Measurements from ENCODE around the gene EIF1AD.
"Not testable (repeated sequence)": the region's sequence is repeated elsewhere in the genome, so short reads cannot be mapped to it uniquely, and the experiment has no call there.

Gene EIF1AD, protein sequence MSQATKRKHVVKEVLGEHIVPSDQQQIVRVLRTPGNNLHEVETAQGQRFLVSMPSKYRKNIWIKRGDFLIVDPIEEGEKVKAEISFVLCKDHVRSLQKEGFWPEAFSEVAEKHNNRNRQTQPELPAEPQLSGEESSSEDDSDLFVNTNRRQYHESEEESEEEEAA

DNA sequence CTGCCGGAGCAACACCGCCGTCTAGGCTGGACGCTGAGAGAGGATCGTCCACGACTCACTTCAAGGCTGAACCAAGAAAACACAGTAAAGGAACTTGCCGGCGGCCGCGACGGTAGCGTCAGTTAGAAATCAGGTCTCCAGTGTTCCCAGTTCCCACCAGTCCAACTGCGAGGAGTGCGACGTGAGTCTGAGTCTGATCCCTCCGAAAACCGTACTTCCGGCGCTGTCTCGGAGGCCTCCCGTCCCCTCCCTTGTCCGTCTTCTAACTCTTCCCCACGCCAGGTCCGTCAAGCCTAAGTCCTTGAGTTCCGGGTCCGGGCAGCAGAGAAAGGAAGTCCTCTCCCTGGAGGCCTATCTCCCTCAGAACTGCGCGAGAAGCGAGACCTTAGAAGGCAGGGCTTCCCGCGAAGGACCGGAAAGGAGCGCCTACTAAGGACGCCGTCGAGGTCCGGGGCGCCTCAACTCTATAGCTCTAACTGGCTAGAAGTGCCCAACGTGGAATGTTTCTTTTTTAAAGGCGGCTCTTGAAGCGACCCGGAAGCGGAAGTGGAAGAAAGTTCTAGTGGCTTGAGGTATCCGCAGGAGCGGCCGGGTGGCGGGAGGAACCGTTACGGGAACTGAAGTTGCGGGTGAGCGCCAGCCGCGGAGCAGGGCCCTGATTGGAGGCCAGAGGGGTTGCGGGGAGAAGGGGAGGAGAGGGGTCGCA, at the start of gene EIF1AD, which contains the start of gene BANF1:
TSS of gene EIF1AD (minus strand) at position 216 of the 706 bp plus-strand sequence. CDS start 1,768 bp downstream, outside the sequence.
TSS of gene BANF1 (plus strand) at position 562 of the 706 bp plus-strand sequence. CDS start 748 bp downstream, outside the sequence.
- DNase-seq = peak; percentile 91

DNA sequence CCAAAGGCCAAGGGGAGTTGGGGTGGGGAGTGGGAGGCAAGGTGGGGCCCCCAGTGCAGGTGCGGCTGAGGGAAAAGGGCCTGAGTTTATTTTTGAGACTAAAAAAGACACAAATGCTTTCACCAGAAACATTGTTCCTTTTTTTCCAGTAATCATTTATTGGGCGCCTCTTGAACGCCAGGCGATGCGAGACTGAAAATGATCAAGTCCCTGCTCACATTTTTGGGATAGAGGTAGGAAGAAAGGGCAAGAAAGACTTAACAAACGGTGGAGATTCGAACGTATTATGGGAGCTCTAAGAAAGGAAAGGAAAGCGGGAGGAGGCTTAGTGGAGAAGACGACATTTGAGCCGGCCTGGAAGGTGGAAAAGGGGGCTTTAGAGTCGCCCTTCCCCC, 49.4 kb upstream of the EIF1AD start:
- DNase-seq = no peak

DNA sequence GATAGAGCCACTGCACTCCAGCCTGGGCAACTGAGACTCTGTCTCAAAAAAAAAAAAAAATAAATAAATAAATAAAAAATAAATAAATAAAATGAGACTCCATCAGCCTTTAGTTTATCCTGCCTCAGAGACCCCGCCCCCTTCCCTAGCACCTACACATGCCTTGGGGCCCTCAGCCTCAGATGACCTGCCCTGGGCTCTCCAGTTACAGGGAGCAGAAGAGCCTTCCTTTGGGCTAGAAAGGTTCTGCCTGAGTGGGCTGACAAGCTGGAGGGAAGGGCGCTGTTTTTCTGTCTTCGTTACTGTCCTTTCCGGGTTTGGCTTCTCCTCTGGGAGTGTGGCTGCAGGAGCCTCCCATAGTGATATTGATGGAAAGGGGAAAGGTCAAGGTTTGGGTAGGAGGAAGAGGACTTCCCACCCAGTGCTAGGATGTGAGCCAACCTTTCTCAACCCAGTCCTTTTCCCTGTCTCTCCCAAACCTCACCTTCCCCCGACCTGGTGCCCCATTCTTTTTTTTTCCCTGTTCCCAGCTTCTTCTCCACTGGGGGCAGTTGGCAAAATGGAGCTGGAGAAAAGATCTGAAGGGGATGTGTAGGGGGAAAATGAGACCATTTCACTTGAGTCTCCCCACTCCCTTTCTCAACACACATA, 48.7 kb upstream of the EIF1AD start:
- no peak for DNase-seq

DNA sequence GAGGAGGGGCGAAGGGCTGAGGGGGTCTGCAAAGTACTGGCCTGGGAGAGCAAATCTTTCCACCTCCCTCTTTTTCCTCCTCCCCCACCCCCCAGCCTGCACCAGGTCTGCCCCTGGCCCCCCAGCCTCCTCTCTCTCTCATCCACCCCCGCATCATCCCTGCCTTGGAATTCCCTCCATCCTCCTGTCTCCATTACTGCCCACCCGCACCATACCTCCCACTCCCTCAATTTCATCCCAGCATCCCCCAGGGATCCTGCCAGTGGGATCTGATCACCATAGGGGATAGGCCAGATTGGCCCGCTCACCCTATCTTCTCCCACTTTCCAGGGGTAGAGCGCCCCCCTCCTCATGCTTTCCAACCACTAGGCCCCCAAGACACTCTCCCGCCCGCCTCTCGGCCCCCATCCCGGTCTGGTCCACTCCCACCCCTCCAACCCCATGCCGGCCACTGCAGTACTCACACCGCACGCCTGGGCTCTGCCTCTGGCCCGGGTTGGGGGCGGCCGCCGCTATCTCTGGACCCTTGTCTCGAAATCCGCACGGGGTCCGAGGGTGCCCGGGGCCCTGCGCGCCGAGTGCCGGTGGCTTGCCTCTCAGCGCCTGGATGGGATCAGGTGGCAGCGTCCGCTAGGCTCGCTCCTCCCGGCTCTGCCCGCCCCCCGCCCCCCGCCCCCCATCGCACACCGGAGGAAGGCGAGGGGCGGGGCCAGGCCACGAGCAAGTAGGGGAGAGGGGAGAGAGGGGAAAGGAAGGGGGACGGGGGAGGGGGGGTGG, 46.8 kb upstream of the EIF1AD start, which contains the start of gene GAL3ST3:
TSS of gene GAL3ST3 (minus strand) at position 615 of the 777 bp plus-strand sequence. CDS start 3,746 bp downstream, outside the sequence.
- no peak for DNase-seq

DNA sequence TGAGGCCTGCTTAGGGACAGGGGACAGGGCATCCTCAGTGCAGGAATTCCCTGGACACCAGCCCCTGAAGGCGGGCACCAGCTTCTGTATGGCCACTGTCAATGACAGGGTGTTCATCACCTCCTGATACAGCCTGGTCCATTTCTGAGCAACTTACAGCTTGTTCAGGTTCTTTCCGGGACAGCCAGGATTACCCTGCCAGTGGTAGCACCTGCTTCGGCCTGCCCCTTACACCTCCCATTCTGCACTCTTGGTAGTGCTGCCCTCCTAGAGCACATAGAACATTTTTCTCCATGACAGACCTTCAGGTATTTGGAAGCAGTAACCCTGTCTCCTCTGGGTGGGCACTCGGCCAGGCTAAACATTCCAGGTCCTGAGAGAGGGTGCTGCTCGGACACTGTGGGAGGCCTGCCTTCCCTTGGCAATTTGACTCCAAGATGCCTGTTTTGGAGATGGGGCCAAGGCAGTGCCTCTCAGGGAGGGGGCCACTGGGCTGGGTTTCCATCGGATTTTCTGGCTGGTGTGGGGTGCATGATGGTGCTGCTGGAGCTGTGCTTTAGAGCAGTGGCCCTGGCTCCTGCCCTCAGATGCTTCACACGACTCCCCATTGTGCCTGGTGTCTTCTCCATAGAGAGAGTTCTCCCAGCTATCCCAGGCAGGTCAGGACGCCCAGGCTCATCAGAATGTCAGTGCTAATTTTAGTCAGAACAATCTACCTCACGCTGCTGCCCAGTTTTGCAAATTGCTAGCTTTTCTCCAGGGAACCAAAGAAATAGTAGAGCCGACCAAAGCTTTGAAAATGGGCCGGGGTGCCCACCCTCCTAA, 45.8 kb upstream of the EIF1AD start:
- DNase-seq = no peak

DNA sequence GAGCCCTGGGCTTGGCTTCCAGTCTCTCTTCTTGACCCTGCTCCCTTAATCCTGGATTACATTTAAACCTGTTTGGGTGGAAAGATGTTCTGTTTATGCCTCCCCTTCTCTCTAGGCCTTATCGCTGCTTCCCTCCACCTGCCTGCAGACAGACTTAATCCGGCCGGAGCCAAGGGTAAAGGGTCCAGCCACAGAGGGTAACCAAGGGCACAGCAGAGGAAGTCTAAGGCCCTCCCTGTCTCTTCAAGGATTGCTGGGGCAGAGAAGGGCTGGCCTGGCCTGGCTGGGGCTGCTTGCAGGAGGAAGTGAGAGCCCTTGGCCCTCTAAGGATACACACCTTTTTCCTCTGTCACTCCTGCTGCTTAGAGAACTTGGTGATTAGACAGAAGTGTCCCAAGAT, 44.9 kb upstream of the EIF1AD start:
- no peak for DNase-seq

DNA sequence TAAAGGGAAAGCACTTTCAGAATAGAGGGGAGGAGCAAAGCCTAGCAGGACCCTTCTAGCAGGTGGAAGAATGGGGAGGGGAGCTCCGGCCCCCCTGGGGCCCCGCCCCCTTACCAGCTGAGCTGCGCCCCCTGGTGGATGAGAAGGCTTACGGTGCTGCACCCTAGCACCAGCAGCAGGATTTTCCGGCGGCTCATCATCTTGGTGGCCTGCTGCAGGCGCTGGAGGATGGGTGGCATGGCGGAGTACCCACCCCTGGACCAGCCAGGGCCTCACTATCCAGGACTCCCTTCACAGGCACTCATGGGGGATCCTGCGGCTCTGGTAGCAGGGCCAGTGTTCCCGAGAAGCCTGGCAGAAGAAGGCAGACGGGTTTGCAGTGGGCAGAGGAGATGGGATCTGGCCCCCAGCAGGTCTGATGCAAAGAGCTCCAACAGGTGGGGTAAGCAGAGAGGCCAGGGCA, 43.3 kb upstream of the EIF1AD start:
- no peak for DNase-seq

DNA sequence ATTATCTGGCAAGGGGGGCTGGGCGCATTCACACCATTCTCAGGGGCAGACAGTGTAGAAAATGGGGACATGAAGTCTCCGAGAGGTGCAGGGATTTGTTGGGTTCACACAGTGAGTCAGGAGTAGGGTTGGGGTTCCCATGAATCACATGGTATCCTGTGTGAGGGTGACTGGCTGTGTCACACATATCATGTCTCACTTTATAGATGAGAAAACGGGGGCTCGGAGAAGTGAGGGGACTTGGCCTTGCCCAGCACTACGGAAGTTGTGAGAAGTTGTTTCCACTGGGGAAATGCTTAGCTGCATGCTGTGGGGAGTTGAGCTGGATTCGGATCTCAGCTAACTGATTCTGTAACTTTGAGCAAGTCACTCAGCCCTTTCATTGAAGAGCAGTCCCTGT, 42.8 kb upstream of the EIF1AD start:
- DNase-seq = no peak

DNA sequence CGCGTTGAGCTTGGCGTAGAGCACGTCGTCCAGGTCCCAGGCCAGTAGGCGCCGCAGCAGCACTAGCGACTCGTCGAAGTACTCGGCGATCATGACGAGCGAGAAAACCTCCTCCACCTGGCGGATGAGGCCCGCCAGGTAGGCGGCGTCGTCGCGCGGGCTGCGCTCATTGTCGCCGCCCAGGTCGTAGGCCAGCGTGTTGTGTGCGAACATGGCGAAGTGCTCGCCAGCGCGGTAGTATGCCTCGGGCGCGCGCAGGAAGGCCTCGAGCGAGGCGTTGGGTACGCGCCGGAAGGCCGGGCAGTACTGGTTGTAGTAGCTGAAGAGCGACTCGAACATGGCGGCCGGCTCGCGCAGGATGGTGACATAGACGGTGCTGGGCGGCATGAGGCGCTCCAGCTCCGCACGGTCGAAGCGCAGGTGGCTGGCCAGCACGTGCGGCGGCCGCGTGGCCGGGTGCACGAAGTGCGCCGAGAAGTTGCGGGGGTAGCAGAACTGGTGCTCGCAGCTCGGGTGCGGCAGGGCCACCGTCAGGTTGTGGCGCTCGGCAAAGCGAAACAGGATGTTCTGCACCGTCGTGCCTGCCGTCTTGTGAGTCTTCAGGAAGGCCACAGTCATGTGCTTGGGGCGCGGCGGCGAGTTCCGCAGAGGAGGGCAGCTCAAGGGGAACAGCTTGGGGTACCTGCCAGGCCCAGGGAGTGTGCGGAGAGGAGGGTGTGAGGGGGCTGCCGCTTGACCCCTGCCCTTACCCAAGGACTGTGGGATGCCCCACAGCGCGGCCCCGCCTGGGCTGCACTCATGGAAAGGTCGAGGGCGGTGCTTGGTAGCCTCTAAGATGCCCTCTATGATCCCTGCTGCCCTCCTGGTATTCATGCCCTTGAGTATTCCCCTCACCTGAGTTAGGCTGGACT, 41.3 kb upstream of the EIF1AD start:
- DNase-seq = no peak

DNA sequence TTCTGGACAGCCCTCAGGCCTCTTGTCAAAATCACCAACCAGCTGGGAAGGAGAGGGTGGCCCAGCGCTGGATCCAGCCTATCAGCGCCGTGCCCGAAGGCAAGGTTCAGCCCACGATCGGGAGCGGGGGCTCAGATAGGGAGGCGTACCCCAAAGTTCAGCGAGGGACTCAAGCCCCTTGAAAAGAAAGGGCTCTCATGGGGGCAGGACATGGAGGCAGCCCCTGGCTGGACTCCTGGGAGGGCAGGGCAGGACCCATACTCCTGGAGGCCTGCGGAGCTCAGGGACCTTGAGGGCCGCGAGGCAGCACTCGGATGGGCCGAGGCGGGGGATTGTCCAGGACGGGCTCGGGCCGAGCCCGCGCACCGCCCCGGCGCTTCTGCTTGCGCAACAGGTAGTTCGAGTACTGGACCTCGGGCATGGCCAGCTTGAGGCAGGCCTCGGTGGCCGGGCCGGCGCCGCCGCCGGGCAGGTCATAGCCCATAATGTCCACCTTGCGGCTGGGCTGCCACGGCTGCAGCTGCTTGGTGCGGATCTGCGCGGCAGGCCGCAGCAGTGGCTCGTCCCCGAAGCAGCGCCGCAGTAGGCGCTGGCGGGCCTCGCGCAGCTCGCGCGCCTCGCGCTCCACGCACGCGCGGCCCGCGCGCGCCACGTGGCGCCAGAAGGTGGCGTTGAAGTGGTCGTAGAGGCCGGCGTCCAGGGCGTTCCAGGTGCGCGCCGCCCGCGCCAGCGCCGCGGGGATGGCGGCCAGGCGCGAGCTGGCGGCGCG, 40.5 kb upstream of the EIF1AD start:
- DNase-seq = no peak

DNA sequence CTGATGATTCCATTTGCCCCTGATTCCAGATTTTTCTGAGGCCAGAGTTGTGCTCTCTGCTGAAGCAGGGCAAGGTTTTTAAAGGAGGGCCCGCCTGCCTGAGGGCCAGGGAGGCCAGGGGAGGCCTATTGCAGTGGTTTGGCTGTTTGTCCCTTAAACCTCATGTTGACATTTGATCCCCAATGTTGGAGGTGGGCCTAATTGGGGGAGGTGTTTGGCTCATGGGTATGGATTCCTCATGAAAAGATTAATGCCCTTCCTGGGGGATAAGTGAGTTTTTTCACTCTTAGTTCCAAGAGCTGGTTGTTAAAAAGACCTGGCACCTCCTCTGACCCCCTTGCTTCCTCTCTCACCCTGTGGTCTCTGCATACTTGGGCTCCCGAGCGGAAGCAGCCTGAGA, 37.8 kb upstream of the EIF1AD start:
- no peak for DNase-seq

DNA sequence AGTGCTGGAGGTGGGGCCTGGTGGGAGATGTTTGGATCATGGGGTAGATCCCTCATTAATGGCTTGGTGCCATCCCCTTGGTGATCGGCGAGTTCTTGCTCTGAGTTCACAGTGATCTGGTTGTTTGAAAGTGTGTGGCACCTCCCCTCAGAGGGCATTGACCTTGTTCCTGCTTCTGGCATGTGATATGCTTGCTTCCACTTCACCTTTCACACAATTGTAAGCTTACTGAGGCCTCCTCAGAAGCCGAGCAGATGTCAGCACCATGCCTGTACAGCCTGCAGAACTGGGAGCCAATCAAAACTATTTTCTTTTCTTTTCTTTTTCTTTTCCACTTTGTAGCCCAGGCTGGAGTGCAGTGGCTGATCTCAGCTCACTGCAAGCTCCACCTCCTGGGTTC, 35.4 kb upstream of the EIF1AD start:
- DNase-seq = no peak

DNA sequence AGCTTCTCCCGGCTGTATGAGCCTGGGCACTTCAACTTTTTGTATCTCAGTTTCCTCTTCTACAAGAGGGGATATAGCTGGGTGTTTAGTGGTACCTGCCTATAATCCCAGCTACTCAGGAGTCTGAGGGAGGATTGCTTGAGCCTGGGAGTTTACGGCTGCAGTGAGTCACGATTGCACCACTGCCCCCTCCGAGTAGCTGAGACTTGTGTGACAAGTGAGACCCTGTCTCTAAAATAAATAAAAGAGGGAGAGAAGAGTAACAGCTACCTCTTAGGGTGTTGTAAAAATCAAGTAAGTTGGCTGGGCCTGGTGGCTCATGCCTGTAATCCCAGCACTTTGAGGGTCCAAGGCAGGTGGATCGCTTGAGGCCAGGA, 34.4 kb upstream of the EIF1AD start:
- DNase-seq = no peak

DNA sequence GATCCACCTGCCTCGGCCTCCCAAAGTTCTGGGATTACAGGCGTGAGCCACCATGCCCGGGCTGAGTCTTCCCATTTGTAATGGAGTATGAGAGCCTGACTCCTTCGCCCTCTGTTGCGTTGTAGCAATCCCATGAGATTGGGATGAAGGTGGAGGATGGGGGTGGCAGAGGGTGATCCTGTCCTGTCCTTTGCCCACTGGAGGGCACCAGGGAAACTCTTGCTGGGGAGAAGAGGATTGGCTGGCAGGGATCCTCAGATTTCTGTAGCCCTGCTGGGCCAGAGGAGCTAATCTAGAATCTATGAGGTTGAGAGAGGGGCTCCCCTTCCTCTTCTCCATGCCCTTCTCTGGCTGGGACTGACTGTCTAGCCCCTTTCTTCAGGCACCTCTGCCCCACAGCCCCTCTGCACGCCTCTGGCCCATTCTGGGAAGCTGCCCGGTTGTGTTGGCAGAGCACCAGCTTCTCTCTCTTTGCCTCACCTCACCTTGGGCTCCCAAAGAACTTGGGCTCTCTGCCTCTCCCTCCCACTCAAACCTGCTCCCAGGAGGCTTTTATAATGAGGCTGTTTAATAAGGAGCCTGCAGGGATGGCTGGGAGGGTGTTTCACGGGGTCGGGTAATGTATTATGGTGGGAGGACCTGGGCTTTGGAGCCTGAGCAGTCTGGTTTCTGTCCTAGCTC, 33.8 kb upstream of the EIF1AD start:
- no peak for DNase-seq

DNA sequence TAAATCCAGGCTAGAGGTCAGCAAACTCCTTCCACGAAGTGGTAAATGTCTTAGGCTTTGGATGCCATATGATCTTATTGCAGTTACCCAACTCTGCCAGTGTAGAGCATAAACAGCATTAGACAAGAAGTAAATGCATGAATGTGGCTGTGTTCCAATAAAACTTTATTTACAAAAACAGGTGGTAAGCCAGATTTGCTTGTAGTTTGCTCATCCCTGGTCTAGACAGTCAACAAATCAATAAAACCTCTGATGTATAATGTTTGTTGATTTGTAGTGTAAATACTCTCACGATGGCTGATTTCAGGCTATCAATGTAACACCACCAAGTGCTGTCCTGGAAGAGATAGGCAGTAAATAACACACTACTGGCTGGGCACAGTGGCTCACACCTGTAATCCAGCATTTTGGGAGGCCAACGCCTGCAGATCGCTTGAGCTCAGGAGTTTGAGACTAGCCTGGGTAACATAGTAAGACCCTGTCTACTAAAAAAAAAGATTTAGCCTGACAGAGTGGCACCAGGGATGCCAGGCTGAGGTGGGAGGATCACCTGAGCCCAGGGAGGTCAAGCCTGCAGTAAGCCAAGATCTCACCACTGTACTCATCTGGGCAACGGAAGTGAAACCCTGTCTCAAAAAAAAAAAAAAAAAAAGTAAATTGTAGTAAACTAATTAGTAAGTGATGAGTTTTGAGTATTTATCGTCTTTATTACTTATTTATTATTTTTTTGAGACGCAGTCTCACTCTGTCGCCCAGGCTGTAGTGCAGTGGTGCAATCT, 31.2 kb upstream of the EIF1AD start:
- no peak for DNase-seq

DNA sequence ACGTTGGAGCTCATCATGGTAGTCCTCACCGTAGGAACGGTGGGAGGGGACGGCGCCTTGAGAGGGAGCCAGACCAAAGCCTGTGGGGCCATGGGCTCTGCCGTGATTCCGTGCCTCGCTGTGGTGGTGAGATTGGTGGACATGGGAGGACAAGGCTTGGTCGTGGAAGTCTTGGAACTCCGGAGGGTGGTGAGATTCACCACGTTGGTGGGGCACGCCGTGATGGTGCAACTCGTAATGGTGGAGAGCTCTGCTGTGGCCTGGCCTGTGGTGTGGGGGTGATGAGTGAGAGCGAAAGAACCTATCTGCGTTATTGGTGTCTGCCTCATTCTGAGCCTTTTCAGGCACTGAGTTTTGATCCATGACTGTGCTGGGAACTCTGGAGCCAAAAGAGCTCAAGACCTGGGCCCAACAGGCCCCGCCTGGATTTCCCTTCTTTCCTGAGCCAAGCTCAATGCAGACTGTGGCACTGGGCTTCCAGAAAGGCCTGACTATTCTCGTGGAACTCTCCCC, 24.1 kb upstream of the EIF1AD start, which contains the start of gene CATSPER1:
TSS of gene CATSPER1 (minus strand) at position 463 of the 513 bp plus-strand sequence. CDS start at position 363, 100 bp downstream.
- DNase-seq = no peak

DNA sequence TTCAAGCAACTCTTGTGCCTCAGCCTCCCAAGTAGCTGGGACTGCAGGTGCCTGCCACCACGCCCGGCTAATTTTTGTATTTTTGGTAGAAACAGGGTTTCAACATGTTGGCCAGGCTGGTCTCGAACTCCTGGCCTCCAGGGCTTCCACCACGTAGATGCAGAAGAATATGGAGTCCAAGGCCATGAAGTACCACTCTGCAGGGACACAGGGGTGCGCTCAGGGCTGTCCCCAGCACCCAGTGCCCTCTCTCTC, 21.2 kb upstream of the EIF1AD start:
- not testable (repeated sequence) for DNase-seq

DNA sequence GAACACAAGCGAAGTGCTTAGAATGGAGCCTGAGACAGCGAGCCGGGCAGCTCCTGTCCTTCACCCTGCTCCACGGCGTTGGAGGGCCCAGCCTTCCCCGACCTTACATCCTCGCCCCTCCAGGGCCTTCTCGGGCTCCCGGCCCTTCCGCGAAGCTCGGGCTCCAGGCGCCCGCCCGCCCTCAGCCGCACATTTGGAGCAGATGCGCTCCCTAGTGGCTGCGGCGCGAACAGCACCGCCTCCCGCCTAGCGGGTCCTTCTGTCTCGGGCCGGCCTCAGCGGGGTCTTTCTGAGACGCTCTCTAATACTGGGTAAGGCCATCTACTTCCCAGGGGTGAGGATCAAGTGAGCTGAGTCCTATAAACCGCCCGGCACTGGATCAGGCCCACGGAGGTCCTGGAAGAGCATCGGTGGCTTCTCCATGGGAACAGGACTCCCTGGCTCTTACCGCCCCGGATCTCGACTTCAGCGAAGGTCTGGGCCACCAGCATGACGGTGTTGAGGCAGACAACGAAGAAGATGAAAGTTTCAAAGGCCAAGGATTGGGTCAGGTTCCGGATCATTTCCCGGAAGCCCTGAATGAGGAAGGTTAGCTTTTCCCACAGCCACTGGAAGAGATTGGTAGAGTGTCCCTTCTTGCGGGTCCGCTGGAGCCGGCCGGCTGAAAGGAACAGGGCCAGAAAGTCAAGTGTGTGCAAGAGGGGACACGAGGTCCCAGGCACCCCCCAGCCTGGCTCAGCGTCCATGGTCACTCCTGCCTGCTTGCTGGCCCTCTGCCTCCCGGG, 20.6 kb upstream of the EIF1AD start:
- no peak for DNase-seq

Data from NCI-H1417 treated with DMSO at 0.1 percent for 48 hours (cell line).